CD14-positive monocyte (primary cell): ENCODE measurements around the gene MVB12B. TPM values are rescaled to one million over a fixed set of nuclear protein-coding genes. Genes with fewer than 3 reads are reported as not detected.

Source experiments
- DNase-seq, 3 donors: peaks; one replicate each; pipeline ENCODE4 v3.0.0-alpha.2; 2011 to 2022
- H2AFZ ChIP-seq: 2 replicates; pipeline ENCODE4 v1.6.0; 2012; ENCODE audit warnings: mild to moderate bottlenecking, low read depth, low read length, inconsistent platforms; ENCODE audit not compliant: insufficient read depth, poor library complexity, severe bottlenecking
- H3K27ac ChIP-seq, 2 donors: 1 replicate in 1 of 2; 2 replicates in 1 of 2; pipeline ENCODE4 v1.5.1; 2012 to 2013; ENCODE audit warnings: low read length in 2 of 2, control low read depth in 1 of 2, inconsistent platforms in 1 of 2, low read depth in 1 of 2, mild to moderate bottlenecking in 1 of 2
- H3K27me3 ChIP-seq, 2 donors: one replicate each; pipeline versions ENCODE4 v1.6.0 to v1.6.1; 2011 to 2013; ENCODE audit warnings: low read length in 2 of 2; ENCODE audit not compliant: control insufficient read depth in 2 of 2, insufficient read depth in 2 of 2
- H3K36me3 ChIP-seq, 2 donors: replicated peaks in 1 of 2; 1 replicate in 1 of 2; 2 replicates in 1 of 2; pipeline versions ENCODE4 v1.5.1 to v1.6.1; 2012 to 2013; ENCODE audit warnings: low read length in 2 of 2, control low read depth in 1 of 2, inconsistent platforms in 1 of 2, mild to moderate bottlenecking in 1 of 2; ENCODE audit not compliant: insufficient read depth in 2 of 2, control insufficient read depth in 1 of 2
- H3K4me1 ChIP-seq, 2 donors: 1 replicate in 1 of 2; 2 replicates in 1 of 2; pipeline versions ENCODE4 v1.5.1 to v1.6.1; 2012 to 2013; ENCODE audit warnings: low read length in 2 of 2, control low read depth in 1 of 2, inconsistent platforms in 1 of 2, mild to moderate bottlenecking in 1 of 2, moderate library complexity in 1 of 2; ENCODE audit not compliant: insufficient read depth in 2 of 2, control insufficient read depth in 1 of 2
- H3K4me2 ChIP-seq: replicated peaks from 2 replicates; pipeline ENCODE3; 2012; ENCODE audit warnings: low read length, moderate library complexity, mild to moderate bottlenecking; ENCODE audit not compliant: poor library complexity, severe bottlenecking; ENCODE audit errors: extremely low read depth
- H3K4me3 ChIP-seq, 3 experiments: fragments of 200-600 bp in 1 of 3; sonication (generic) in 1 of 3; replicated peaks in 1 of 3; 1 replicate in 2 of 3; 2 replicates in 1 of 3; pipeline ENCODE4 v1.5.1; 2011 to 2013; ENCODE audit warnings: low read length in 3 of 3, mild to moderate bottlenecking in 3 of 3, control low read depth in 2 of 3, low read depth in 2 of 3, inconsistent platforms in 1 of 3, moderate library complexity in 1 of 3
- H3K79me2 ChIP-seq: 2 replicates; pipeline ENCODE4 v1.6.0; 2012; ENCODE audit warnings: mild to moderate bottlenecking, control low read depth, inconsistent platforms, low read length, moderate library complexity; ENCODE audit not compliant: insufficient read depth
- H3K9ac ChIP-seq: 2 replicates; pipeline ENCODE4 v1.6.0; 2017; ENCODE audit warnings: low read length, mild to moderate bottlenecking; ENCODE audit not compliant: insufficient read depth, poor library complexity, severe bottlenecking
- H3K9me3 ChIP-seq, 2 donors: replicated peaks in 1 of 2; 1 replicate in 1 of 2; 2 replicates in 1 of 2; pipeline versions ENCODE4 v1.5.1 to v1.6.1; 2012 to 2013; ENCODE audit warnings: low read length in 2 of 2, control low read depth in 1 of 2; ENCODE audit not compliant: control insufficient read depth in 1 of 2, insufficient read depth in 1 of 2
- H4K20me1 ChIP-seq: 2 replicates; pipeline ENCODE4 v1.6.0; 2012; ENCODE audit warnings: mild to moderate bottlenecking, low read length, control low read depth, moderate library complexity; ENCODE audit not compliant: insufficient read depth
- H3K27ac Mint-ChIP-seq, 7 donors: one replicate each; pipeline ENCODE4 v1.8.0; 2020; ENCODE audit warnings: mild to moderate bottlenecking in 7 of 7, mixed read lengths in 7 of 7, moderate library complexity in 6 of 7, inconsistent platforms in 2 of 7
- H3K27me3 Mint-ChIP-seq, 3 donors: one replicate each; pipeline ENCODE4 v1.8.0; 2021 to 2022; ENCODE audit warnings: low read depth in 3 of 3, mild to moderate bottlenecking in 3 of 3, mixed read lengths in 3 of 3, moderate library complexity in 3 of 3, inconsistent platforms in 1 of 3
- H3K36me3 Mint-ChIP-seq, 2 donors: one replicate each; pipeline ENCODE4 v1.8.0; 2020; ENCODE audit warnings: mixed read lengths in 2 of 2, inconsistent platforms in 1 of 2, mild to moderate bottlenecking in 1 of 2
- H3K4me1 Mint-ChIP-seq: one replicate; pipeline ENCODE4 v1.8.0; 2020; ENCODE audit warnings: mild to moderate bottlenecking, mixed read lengths
- H3K4me3 Mint-ChIP-seq, 2 donors: one replicate each; pipeline ENCODE4 v1.8.0; 2020; ENCODE audit warnings: mild to moderate bottlenecking in 2 of 2, mixed read lengths in 2 of 2, moderate library complexity in 1 of 2
- H3K9me3 Mint-ChIP-seq, 7 donors: one replicate each; pipeline ENCODE4 v1.8.0; 2020 to 2022; ENCODE audit warnings: mixed read lengths in 7 of 7, mild to moderate bottlenecking in 6 of 7, moderate library complexity in 6 of 7, inconsistent platforms in 2 of 7
- CTCF ChIP-seq: fragments of 200-600 bp; IDR thresholded peaks from one replicate; pipeline ENCODE4 v1.8.0; 2022; ENCODE audit warnings: antibody characterized with exemption, mild to moderate bottlenecking
- WGBS: methylation state at CpG from one replicate; pipeline ENCODE4 v1.1.5; 2013; ENCODE audit warnings: missing lambda C conversion rate; ENCODE audit not compliant: insufficient coverage; 5-methylcytosine and 5-hydroxymethylcytosine counted together
- intact Hi-C, 2 donors: fragments of 100-400 bp; cut with micrococcal nuclease; formaldehyde crosslinking; loops; one replicate each; pipeline versions ENCODE4 v1.15.0 to v1.15.1; 2023
- polyA plus RNA-seq, 3 donors: library from polyadenylated mRNA; depleted of rRNA in 1 of 3; unstranded in 2 of 3; stranded (reverse) in 1 of 3; fragments of 300-500 nt in 2 of 3; fragments of >200 nt in 1 of 3; fragmentation: Illumina TruSeq in 2 of 3; gene quantifications; 1 replicate in 2 of 3; 2 replicates in 1 of 3; pipeline ENCODE4 v1.2.3, GENCODE V29; 2012 to 2021

The MVB12B gene
- polyA plus RNA-seq, 3 donors: 2.8 to 8.1 (median 3.5) TPM

- Histone ChIP-seq H3K9ac (no peak overlapping the region), H3K4me3 (no peak overlapping the region), H3K36me3 (peaks cover 8 to 37% of the 10 kb centered on the region in 2 donors), H3K4me2 (no peak overlapping the region), H3K9me3 (no peaks in the 10 kb centered on the region), H3K27me3 (no peaks in the 10 kb centered on the region), H3K4me1 (peaks cover 9 to 14% of the 10 kb centered on the region in 2 donors), H3K27ac (no peak overlapping the region), H4K20me1 (no peaks in the 10 kb centered on the region), H2AFZ (no peak overlapping the region), H3K79me2 (no peaks in the 10 kb centered on the region)
- no peak for TF ChIP-seq CTCF
- intact Hi-C loops: loop anchor here in 1 of 2 donors (5.0 kb wide), 1 partner anchor 84 kb away; no protein-coding TSS in a partner anchor
- H3K27ac Mint-ChIP-seq: no peak overlapping the region
- H3K4me3 Mint-ChIP-seq: no peak overlapping the region
- peaks cover 43 to 76% of the 10 kb centered on the region in 2 donors for H3K36me3 Mint-ChIP-seq
- over 99% methylated on average over 9 of the region's 12 CpGs for WGBS
- H3K27me3 Mint-ChIP-seq: no peaks in the 10 kb centered on the region
- DNase-seq: no peak
- peaks cover 37% of the 10 kb centered on the region for H3K4me1 Mint-ChIP-seq
- peaks cover 0 to 2% (median 0%) of the 10 kb centered on the region in 7 donors for H3K9me3 Mint-ChIP-seq
These were observed 75.0 kb downstream of the MVB12B start for GRCh38 chr9:126401581-126401980.

- no peaks in the 10 kb centered on the region for H3K27me3 ChIP-seq
- H3K9ac ChIP-seq: no peak overlapping the region
- 61% methylated on average over 3 of the region's 5 CpGs for WGBS
- no peak overlapping the region for H2AFZ ChIP-seq
- no peak overlapping the region for H3K4me3 Mint-ChIP-seq
- no peak for TF ChIP-seq CTCF
- H3K36me3 Mint-ChIP-seq: peaks cover 37 to 67% of the 10 kb centered on the region in 2 donors
- no peaks in the 10 kb centered on the region for H3K9me3 ChIP-seq
- peaks cover 0 to 1% (median 0%) of the 10 kb centered on the region in 3 donors for H3K27me3 Mint-ChIP-seq
- H3K4me1 Mint-ChIP-seq: peaks cover 36% of the 10 kb centered on the region
- peaks cover 4 to 36% of the 10 kb centered on the region in 2 donors for H3K36me3 ChIP-seq
- H3K4me3 ChIP-seq: no peak overlapping the region
- no peaks in the 10 kb centered on the region for H3K79me2 ChIP-seq
- peaks cover 0 to 2% (median 0%) of the 10 kb centered on the region in 7 donors for H3K9me3 Mint-ChIP-seq
- no peaks in the 10 kb centered on the region for H4K20me1 ChIP-seq
- H3K27ac Mint-ChIP-seq: peak overlapping the region in 2 of 7 donors; percentile 3 to 48
- DNase-seq: no peak
- no peak overlapping the region for H3K4me2 ChIP-seq
- peaks cover 9 to 14% of the 10 kb centered on the region in 2 donors for H3K4me1 ChIP-seq
- intact Hi-C loops: loop anchor here in 1 of 2 donors (5.0 kb wide), 1 partner anchor 86 kb away; no protein-coding TSS in a partner anchor
- peak overlapping the region in 1 of 2 donors; percentile 20 for H3K27ac ChIP-seq
These were observed 76.8 kb downstream of the MVB12B start for GRCh38 chr9:126403397-126403796.
